Natural killer cell (primary cell): ENCODE measurements around the gene EHHADH. TPM values are rescaled to one million over a fixed set of nuclear protein-coding genes. Genes with fewer than 3 reads are reported as not detected.

Source experiments
- ATAC-seq, 3 donors: fragments of 150-1000 bp in 2 of 3; fragments of 200-7000 bp in 1 of 3; cut with Tn5 transposase; 1 replicate in 1 of 3; 2 replicates in 2 of 3; pipeline ENCODE4 v1.10.0; 2021; ENCODE audit warnings: mild to moderate bottlenecking in 2 of 3, moderate library complexity in 2 of 3
- DNase-seq, 2 donors: peaks; one replicate each; pipeline versions ENCODE4 v3.0.0 to v3.0.0-alpha.2; 2013 to 2021; ENCODE audit warnings: mixed read lengths in 1 of 2
- H3K27ac ChIP-seq: one replicate; pipeline ENCODE4 v1.5.1; 2013; ENCODE audit warnings: mild to moderate bottlenecking, low read length
- H3K27me3 ChIP-seq: one replicate; pipeline ENCODE4 v1.6.1; 2013; ENCODE audit warnings: low read length; ENCODE audit not compliant: control insufficient read depth, insufficient read depth
- H3K36me3 ChIP-seq: one replicate; pipeline ENCODE4 v1.6.1; 2013; ENCODE audit warnings: low read length; ENCODE audit not compliant: control insufficient read depth, insufficient read depth
- H3K4me1 ChIP-seq: one replicate; pipeline ENCODE4 v1.6.1; 2013; ENCODE audit warnings: low read length; ENCODE audit not compliant: control insufficient read depth, insufficient read depth
- H3K4me3 ChIP-seq: one replicate; pipeline ENCODE4 v1.5.1; 2013; ENCODE audit warnings: low read length
- H3K9me3 ChIP-seq: one replicate; pipeline ENCODE4 v1.6.1; 2013; ENCODE audit warnings: low read length; ENCODE audit not compliant: control insufficient read depth, insufficient read depth
- H3K27ac Mint-ChIP-seq, 2 donors: one replicate each; pipeline ENCODE4 v1.8.0; 2022; ENCODE audit warnings: mild to moderate bottlenecking in 2 of 2, mixed read lengths in 2 of 2, moderate library complexity in 1 of 2
- H3K27me3 Mint-ChIP-seq, 2 donors: one replicate each; pipeline ENCODE4 v1.8.0; 2022; ENCODE audit warnings: low read depth in 2 of 2, mixed read lengths in 2 of 2
- H3K36me3 Mint-ChIP-seq: one replicate; pipeline ENCODE4 v1.8.0; 2022; ENCODE audit warnings: mixed read lengths
- H3K4me1 Mint-ChIP-seq, 2 donors: one replicate each; pipeline ENCODE4 v1.8.0; 2022; ENCODE audit warnings: mixed read lengths in 2 of 2
- H3K4me3 Mint-ChIP-seq: one replicate; pipeline ENCODE4 v1.8.0; 2022; ENCODE audit warnings: mild to moderate bottlenecking, moderate library complexity, mixed read lengths
- H3K9me3 Mint-ChIP-seq, 2 donors: one replicate each; pipeline ENCODE4 v1.8.0; 2022; ENCODE audit warnings: mixed read lengths in 2 of 2
- CTCF ChIP-seq: fragments of 200-600 bp; IDR thresholded peaks from one replicate; pipeline ENCODE4 v1.8.0; 2022; ENCODE audit warnings: antibody characterized with exemption
- WGBS: methylation state at CpG from one replicate; pipeline ENCODE4 v1.1.7; 2013; ENCODE audit warnings: missing lambda C conversion rate; ENCODE audit not compliant: insufficient coverage; 5-methylcytosine and 5-hydroxymethylcytosine counted together
- intact Hi-C: fragments of 100-400 bp; cut with micrococcal nuclease; formaldehyde crosslinking; loops from one replicate; pipeline ENCODE4 v1.14.2; 2022
- total RNA-seq, 4 donors: library from RNA; stranded (reverse); fragments of 120-200 nt in 1 of 4; gene quantifications; one replicate each; pipeline versions ENCODE4 v1.2.3 to v1.2.4, GENCODE V29; 2013 to 2022

The EHHADH gene
- total RNA-seq, 3 donors from 2014 or later (not counting 1 experiment from before 2014, with no cell fraction given), result 0.58 to 1.1 (median 0.64) TPM

GRCh38 chr3:185225080-185225479 lies 28.8 kb downstream of the EHHADH start:
- TF ChIP-seq CTCF, result no peak
- DNase-seq (no peak), ATAC-seq (no peak)
- Histone ChIP-seq H3K36me3 (no peaks in the 10 kb centered on the region), H3K4me1 (no peaks in the 10 kb centered on the region), H3K4me3 (no peak overlapping the region), H3K27ac (no peak overlapping the region), H3K9me3 (no peaks in the 10 kb centered on the region), H3K27me3 (no peaks in the 10 kb centered on the region)
- H3K36me3 Mint-ChIP-seq, result no peaks in the 10 kb centered on the region
- no peak overlapping the region for H3K4me3 Mint-ChIP-seq
- no peak overlapping the region for H3K27ac Mint-ChIP-seq
- H3K4me1 Mint-ChIP-seq, result no peaks in the 10 kb centered on the region
- 81% methylated on average over 1 of the region's 1 CpG for WGBS
- no peaks in the 10 kb centered on the region for H3K9me3 Mint-ChIP-seq
- intact Hi-C loops, result no loop called here
- no peaks in the 10 kb centered on the region for H3K27me3 Mint-ChIP-seq

- Histone ChIP-seq H3K27me3 (no peaks in the 10 kb centered on the region), H3K36me3 (no peaks in the 10 kb centered on the region), H3K4me3 (no peak overlapping the region), H3K27ac (no peak overlapping the region), H3K4me1 (no peaks in the 10 kb centered on the region), H3K9me3 (no peaks in the 10 kb centered on the region)
- intact Hi-C loops, result no loop called here
- Mint-ChIP-seq H3K27ac (no peak overlapping the region), H3K4me3 (no peak overlapping the region), H3K36me3 (no peaks in the 10 kb centered on the region), H3K4me1 (no peaks in the 10 kb centered on the region), H3K9me3 (no peaks in the 10 kb centered on the region), H3K27me3 (no peaks in the 10 kb centered on the region)
- no peak for ATAC-seq
- no peak for TF ChIP-seq CTCF
- no peak for DNase-seq
Measured at GRCh38 chr3:185221203-185221602, 32.6 kb downstream of the EHHADH start.

GRCh38 chr3:185216607-185216958 lies 37.3 kb downstream of the EHHADH start:
- H3K9me3 Mint-ChIP-seq, result no peaks in the 10 kb centered on the region
- Histone ChIP-seq H3K9me3 (no peaks in the 10 kb centered on the region), H3K36me3 (no peaks in the 10 kb centered on the region), H3K4me1 (no peaks in the 10 kb centered on the region), H3K27ac (no peak overlapping the region), H3K4me3 (no peak overlapping the region), H3K27me3 (no peaks in the 10 kb centered on the region)
- H3K27me3 Mint-ChIP-seq, result no peaks in the 10 kb centered on the region
- DNase-seq (no peak), ATAC-seq (no peak)
- no peak overlapping the region for H3K27ac Mint-ChIP-seq
- no peak for TF ChIP-seq CTCF
- H3K36me3 Mint-ChIP-seq, result no peaks in the 10 kb centered on the region
- WGBS, result 89% methylated on average over 3 of the region's 3 CpGs
- no peak overlapping the region for H3K4me3 Mint-ChIP-seq
- intact Hi-C loops, result no loop called here
- no peaks in the 10 kb centered on the region for H3K4me1 Mint-ChIP-seq

GRCh38 chr3:185215873-185216606 lies 37.8 kb downstream of the EHHADH start:
- H3K4me3 Mint-ChIP-seq, result no peak overlapping the region
- no peak overlapping the region for H3K4me3 ChIP-seq
- intact Hi-C loops, result no loop called here
- no peak for TF ChIP-seq CTCF
- ATAC-seq, result no peak
- 59% methylated on average over 3 of the region's 6 CpGs for WGBS
- H3K27ac Mint-ChIP-seq, result no peak overlapping the region
- no peaks in the 10 kb centered on the region for H3K4me1 ChIP-seq
- H3K27ac ChIP-seq, result no peak overlapping the region
- no peaks in the 10 kb centered on the region for H3K27me3 Mint-ChIP-seq
- H3K36me3 Mint-ChIP-seq, result no peaks in the 10 kb centered on the region
- H3K27me3 ChIP-seq, result no peaks in the 10 kb centered on the region
- no peaks in the 10 kb centered on the region for H3K9me3 Mint-ChIP-seq
- no peak for DNase-seq
- no peaks in the 10 kb centered on the region for H3K36me3 ChIP-seq
- no peaks in the 10 kb centered on the region for H3K9me3 ChIP-seq
- H3K4me1 Mint-ChIP-seq, result no peaks in the 10 kb centered on the region
